A549 (cell line): Measurements from ENCODE around the gene PLIN3. TPM values are rescaled to one million over a fixed set of nuclear protein-coding genes. Genes with fewer than 3 reads are reported as not detected.
"Not testable (repeated sequence)": the region's sequence is repeated elsewhere in the genome, so short reads cannot be mapped to it uniquely, and the experiment has no call there.

Experiments
- ATAC-seq, 2 experiments: fragments of 200-7000 bp in 1 of 2; fragments of >200 bp in 1 of 2; cut with Nextera tagmentation in 1 of 2; cut with Tn5 transposase in 1 of 2; 3 replicates each; pipeline versions ENCODE4 v1.8.0 to v1.9.1; 2018 to 2020; ENCODE audit warnings: mild to moderate bottlenecking in 1 of 2, moderate library complexity in 1 of 2
- CTCF ChIA-PET: fragments of 300-600 bp; sonication (Branson Sonifier 250); formaldehyde crosslinking; extraction: SDS; loops from one replicate; lab custom pipeline; 2021; ENCODE audit warnings: antibody characterized with exemption, inconsistent platforms; lab: Yijun Ruan, JAX
- POLR2A ChIA-PET: fragments of 350-600 bp; formaldehyde crosslinking; extraction: SDS; loops from one replicate; lab custom pipeline; 2021; ENCODE audit warnings: antibody characterized with exemption, inconsistent platforms; lab: Yijun Ruan, JAX
- DNase-seq, 2 experiments: peaks; one replicate each; pipeline versions ENCODE4 v3.0.0 to v3.0.0-alpha.2; 2011 to 2016; ENCODE audit warnings: low read depth in 1 of 2, low spot score in 1 of 2
- FAIRE-seq: peaks from 2 replicates; lab custom pipeline; 2011; peaks lifted over from hg19 to GRCh38; lab: Jason Lieb, UNC
- H3K27ac ChIP-seq, 2 experiments: fragments of >200 bp; sonication (Bioruptor Twin); formaldehyde crosslinking; 3 replicates each; pipeline ENCODE4 v1.5.1; 2016 to 2017
- H3K4me1 ChIP-seq: fragments of >200 bp; sonication (Bioruptor Twin); formaldehyde crosslinking; 3 replicates; pipeline ENCODE4 v1.6.1; 2016
- H3K4me2 ChIP-seq: fragments of >200 bp; sonication (Bioruptor Twin); formaldehyde crosslinking; 3 replicates; pipeline ENCODE4 v1.6.1; 2016
- H3K4me3 ChIP-seq: fragments of >200 bp; sonication (Bioruptor Twin); formaldehyde crosslinking; 3 replicates; pipeline ENCODE4 v1.5.1; 2016
- H3K9me3 ChIP-seq: fragments of >200 bp; sonication (Bioruptor Twin); formaldehyde crosslinking; 3 replicates; pipeline ENCODE4 v1.6.1; 2016
- CBX2 ChIP-seq: fragments of 200-600 bp; sonication (generic); IDR thresholded peaks from 2 replicates; pipeline ENCODE4 v1.6.1; 2016; ENCODE audit warnings: low read depth, mild to moderate bottlenecking, borderline replicate concordance
- EHF ChIP-seq: fragments of 250-450 bp; sonication (Bioruptor Pico); IDR thresholded peaks from 2 replicates; pipeline ENCODE4 v1.5.0; 2020; ENCODE audit warnings: mild to moderate bottlenecking
- EHMT2 ChIP-seq: fragments of 200-600 bp; sonication (generic); IDR thresholded peaks from 2 replicates; pipeline ENCODE4 v1.6.1; 2016; ENCODE audit warnings: antibody characterized with exemption, low read depth, mild to moderate bottlenecking, moderate library complexity
- EP300 ChIP-seq, 2 experiments: fragments of >200 bp; sonication (Bioruptor Twin); formaldehyde crosslinking; IDR thresholded peaks; 2 replicates in 1 of 2; 3 replicates in 1 of 2; pipeline ENCODE4 v1.6.1; 2016 to 2017
- ESRRA ChIP-seq: fragments of 150-350 bp; IDR thresholded peaks from 2 replicates; pipeline ENCODE4 v1.6.1; 2014; ENCODE audit warnings: mild to moderate bottlenecking, low read length, borderline replicate concordance
- FOSB ChIP-seq: fragments of 250-450 bp; sonication (Bioruptor Pico); IDR thresholded peaks from 2 replicates; pipeline ENCODE4 v1.5.0; 2020; ENCODE audit warnings: mild to moderate bottlenecking, moderate library complexity
- GATA3 ChIP-seq: IDR thresholded peaks from 2 replicates; pipeline ENCODE4 v1.6.1; 2012; ENCODE audit warnings: borderline replicate concordance
- HOXB13 ChIP-seq: fragments of 250-450 bp; sonication (Bioruptor Pico); IDR thresholded peaks from 2 replicates; pipeline ENCODE4 v1.5.0; 2020; ENCODE audit warnings: low read depth, mild to moderate bottlenecking, moderate library complexity
- KDM1A ChIP-seq: fragments of 200-600 bp; sonication (generic); IDR thresholded peaks from 2 replicates; pipeline ENCODE4 v1.6.1; 2016; ENCODE audit warnings: low read depth, mild to moderate bottlenecking
- MAFK ChIP-seq: fragments of 450-650 bp; IDR thresholded peaks from 2 replicates; pipeline ENCODE4 v1.6.1; 2014; ENCODE audit not compliant: partially characterized antibody
- MYC ChIP-seq: IDR thresholded peaks from 2 replicates; pipeline ENCODE4 v1.6.1; 2012; ENCODE audit warnings: mild to moderate bottlenecking, inconsistent platforms, low read length, improper control_type of control experiment, borderline replicate concordance
- POLR2A ChIP-seq: IDR thresholded peaks from 2 replicates; pipeline ENCODE4 v1.6.1; 2012; ENCODE audit warnings: mild to moderate bottlenecking, low read length
- RAD21 ChIP-seq, 2 experiments: fragments of >200 bp in 1 of 2; sonication (Bioruptor Twin) in 1 of 2; formaldehyde crosslinking in 1 of 2; IDR thresholded peaks in 1 of 2; conservative IDR thresholded peaks in 1 of 2; 2 replicates in 1 of 2; 3 replicates in 1 of 2; pipeline ENCODE4 v1.6.1; 2012 to 2018; ENCODE audit warnings: inconsistent platforms in 1 of 2
- RARB ChIP-seq: fragments of 250-450 bp; sonication (Bioruptor Pico); IDR thresholded peaks from 2 replicates; pipeline ENCODE4 v1.8.0; 2021; ENCODE audit warnings: mild to moderate bottlenecking, moderate library complexity
- RFX5 ChIP-seq: fragments of 450-650 bp; IDR thresholded peaks from 2 replicates; pipeline ENCODE4 v1.7.1; 2014; ENCODE audit warnings: antibody characterized with exemption, mild to moderate bottlenecking, moderate library complexity
- SMC3 ChIP-seq: fragments of >200 bp; sonication (Bioruptor Twin); formaldehyde crosslinking; IDR thresholded peaks from 3 replicates; pipeline ENCODE4 v1.6.1; 2018; ENCODE audit warnings: inconsistent platforms
- SREBF2 ChIP-seq: fragments of 450-650 bp; IDR thresholded peaks from 2 replicates; pipeline ENCODE4 v1.6.1; 2014; ENCODE audit warnings: mild to moderate bottlenecking, moderate library complexity
- TP53 ChIP-seq: fragments of 250-450 bp; sonication (Bioruptor Pico); IDR thresholded peaks from 2 replicates; pipeline ENCODE4 v1.5.0; 2021; ENCODE audit warnings: mild to moderate bottlenecking, moderate library complexity
- WGBS: methylation state at CpG from one replicate; pipeline ENCODE4 v1.1.6; 2017; ENCODE audit errors: missing lambda C conversion rate; 5-methylcytosine and 5-hydroxymethylcytosine counted together
- polyA plus RNA-seq, 4 experiments: library from polyadenylated mRNA; depleted of rRNA in 3 of 4; stranded (reverse); fragments of >200 nt; fragmentation: RNase III in 1 of 4; extraction: RNeasy Plus Mini Kit Qiagen cat#74134 plus additional on column Dnase treatment in 1 of 4; gene quantifications; 2 replicates in 3 of 4; 3 replicates in 1 of 4; pipeline ENCODE4 v1.2.3, GENCODE V29; 2011 to 2017
- TF ChIP-seq, protein P1 (sequence below): fragments of 200-600 bp; sonication (generic); IDR thresholded peaks from 2 replicates; pipeline ENCODE4 v1.6.1; 2016; ENCODE audit warnings: antibody characterized with exemption, mild to moderate bottlenecking, moderate library complexity
- TF ChIP-seq, protein P2 (sequence below): IDR thresholded peaks from 2 replicates; pipeline ENCODE4 v1.6.1; 2012

PLIN3 gene
- polyA plus RNA-seq, 2 of the 4 experiments (the other 2 are of a cell fraction): 30.1 to 84.3 TPM

DNA sequence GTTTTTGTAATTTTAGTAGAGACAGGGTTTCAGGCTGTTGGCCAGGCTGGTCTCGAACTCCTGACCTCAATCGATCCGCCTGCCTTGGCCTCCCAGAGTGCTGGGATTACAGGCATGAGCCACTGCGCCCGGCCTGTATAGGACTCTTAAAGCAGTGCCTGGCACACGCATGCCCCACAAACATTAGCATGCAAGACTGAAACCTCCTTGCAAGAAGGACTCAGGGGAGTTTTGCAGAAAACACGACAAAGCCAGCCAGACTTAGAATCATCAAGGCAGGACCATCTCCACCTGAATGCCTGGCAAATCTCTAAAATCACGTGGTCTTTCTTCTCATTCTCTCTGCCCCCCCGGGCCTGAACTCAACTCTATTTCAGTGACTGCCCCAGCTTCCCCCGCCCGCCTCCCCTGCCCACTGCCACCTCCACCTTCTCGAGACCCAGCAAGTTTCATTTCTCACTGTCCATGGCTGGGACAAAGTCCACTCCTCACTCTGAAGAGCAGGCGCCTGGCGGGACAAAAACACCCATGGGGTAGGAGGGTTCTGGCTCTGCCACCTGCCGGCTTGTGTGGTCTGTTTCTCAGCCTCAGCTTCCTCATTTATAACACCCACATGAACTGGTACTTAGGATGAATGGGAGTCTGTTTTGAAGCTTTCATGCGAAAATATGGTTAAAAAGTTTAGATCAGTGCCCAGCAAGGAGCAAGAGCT lies 38.3 kb downstream of the PLIN3 start:
- H3K4me3 ChIP-seq: no peak overlapping the region
- CTCF ChIA-PET: interaction anchor here (0.6 to 2.8 kb wide), 5 partner anchors 12 to 677 kb away, joined by 3 to 15 read pairs (median 3); no protein-coding TSS in a partner anchor
- peak overlapping the region; percentile 88 for H3K4me2 ChIP-seq
- TF ChIP-seq MYC (no peak), EP300 (IDR thresholded peaks at IDR 0.05) (no peak), TP53 (CRISPR knock-in tag) (no peak), RARB (CRISPR knock-in tag) (no peak), RFX5 (no peak), ESRRA (no peak), RAD21 (conservative IDR thresholded peaks at IDR 0.05 in 1 of 2, IDR thresholded peaks at IDR 0.05 in 1 of 2) (no peak)
- TF ChIP-seq, protein P1, sequence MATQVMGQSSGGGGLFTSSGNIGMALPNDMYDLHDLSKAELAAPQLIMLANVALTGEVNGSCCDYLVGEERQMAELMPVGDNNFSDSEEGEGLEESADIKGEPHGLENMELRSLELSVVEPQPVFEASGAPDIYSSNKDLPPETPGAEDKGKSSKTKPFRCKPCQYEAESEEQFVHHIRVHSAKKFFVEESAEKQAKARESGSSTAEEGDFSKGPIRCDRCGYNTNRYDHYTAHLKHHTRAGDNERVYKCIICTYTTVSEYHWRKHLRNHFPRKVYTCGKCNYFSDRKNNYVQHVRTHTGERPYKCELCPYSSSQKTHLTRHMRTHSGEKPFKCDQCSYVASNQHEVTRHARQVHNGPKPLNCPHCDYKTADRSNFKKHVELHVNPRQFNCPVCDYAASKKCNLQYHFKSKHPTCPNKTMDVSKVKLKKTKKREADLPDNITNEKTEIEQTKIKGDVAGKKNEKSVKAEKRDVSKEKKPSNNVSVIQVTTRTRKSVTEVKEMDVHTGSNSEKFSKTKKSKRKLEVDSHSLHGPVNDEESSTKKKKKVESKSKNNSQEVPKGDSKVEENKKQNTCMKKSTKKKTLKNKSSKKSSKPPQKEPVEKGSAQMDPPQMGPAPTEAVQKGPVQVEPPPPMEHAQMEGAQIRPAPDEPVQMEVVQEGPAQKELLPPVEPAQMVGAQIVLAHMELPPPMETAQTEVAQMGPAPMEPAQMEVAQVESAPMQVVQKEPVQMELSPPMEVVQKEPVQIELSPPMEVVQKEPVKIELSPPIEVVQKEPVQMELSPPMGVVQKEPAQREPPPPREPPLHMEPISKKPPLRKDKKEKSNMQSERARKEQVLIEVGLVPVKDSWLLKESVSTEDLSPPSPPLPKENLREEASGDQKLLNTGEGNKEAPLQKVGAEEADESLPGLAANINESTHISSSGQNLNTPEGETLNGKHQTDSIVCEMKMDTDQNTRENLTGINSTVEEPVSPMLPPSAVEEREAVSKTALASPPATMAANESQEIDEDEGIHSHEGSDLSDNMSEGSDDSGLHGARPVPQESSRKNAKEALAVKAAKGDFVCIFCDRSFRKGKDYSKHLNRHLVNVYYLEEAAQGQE: no peak
- H3K4me1 ChIP-seq: peaks cover 19% of the 10 kb centered on the region
- FAIRE-seq (no peak), ATAC-seq (0 out of 6 replicates have a peak, but pooled peaks of 1 of the 2 experiments have one; percentile 22), DNase-seq (no peak)
- no peaks in the 10 kb centered on the region for H3K9me3 ChIP-seq
- WGBS: 66% methylated on average over 13 of the region's 16 CpGs
- POLR2A ChIA-PET: no interaction called here
- H3K27ac ChIP-seq: peak overlapping the region; percentile 26 to 50; a peak in 3 of 6 replicates

DNA sequence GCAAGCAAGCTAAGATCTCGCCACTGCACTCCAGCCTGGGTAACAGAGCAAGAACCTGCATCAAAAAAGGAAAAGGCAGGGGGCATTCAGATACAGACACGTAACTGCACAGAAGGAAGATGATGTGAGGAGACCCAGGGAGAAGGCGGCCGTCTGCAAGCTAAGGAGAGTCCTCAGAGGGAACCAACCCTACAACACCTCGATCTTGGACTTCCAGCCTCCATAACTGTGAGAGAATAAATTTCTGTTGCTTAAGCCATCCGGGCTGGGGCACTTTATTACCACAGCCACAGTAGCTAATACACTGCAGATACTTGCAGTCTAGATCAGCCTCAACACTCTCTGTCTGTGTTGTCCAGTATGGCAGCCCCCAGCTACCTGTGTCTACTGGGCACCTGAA lies 43.9 kb downstream of the PLIN3 start:
- Histone ChIP-seq H3K27ac (no peak overlapping the region), H3K4me1 (no peaks in the 10 kb centered on the region), H3K9me3 (no peaks in the 10 kb centered on the region), H3K4me3 (no peak overlapping the region), H3K4me2 (no peak overlapping the region)
- FAIRE-seq (no peak), DNase-seq (no peak), ATAC-seq (no peak)
- 73% methylated on average over 6 of the region's 6 CpGs for WGBS
- TF ChIP-seq EHF (no peak), SREBF2 (no peak), MAFK (no peak), EHMT2 (no peak), ESRRA (no peak), POLR2A (no peak), HOXB13 (CRISPR knock-in tag) (no peak)
- CTCF ChIA-PET: interaction anchor here (0.7 to 6.3 kb wide), 7 partner anchors 11 to 88 kb away, joined by 3 to 26 read pairs (median 4); partner anchors contain the start of gene PLIN3
- POLR2A ChIA-PET: no interaction called here

DNA sequence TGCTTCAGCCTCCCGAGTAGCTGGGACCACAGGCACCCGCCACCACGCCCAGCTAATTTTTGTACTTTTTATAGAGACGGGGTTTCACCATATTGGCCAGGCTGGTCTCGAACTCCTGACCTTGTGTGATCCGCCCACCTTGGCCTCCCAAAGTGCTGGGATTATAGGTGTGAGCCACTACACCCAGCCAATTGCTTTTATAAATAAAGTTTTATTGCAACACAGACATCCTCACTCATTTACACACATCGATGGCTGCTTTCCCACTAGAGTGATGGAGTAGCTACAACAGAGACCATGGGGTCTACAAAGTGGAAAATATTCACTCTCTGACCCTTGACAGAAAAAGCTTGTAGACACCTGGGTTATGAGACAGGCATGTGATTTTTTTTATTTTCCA lies 45.1 kb downstream of the PLIN3 start:
- FAIRE-seq, H3K27ac ChIP-seq, H3K9me3 ChIP-seq, ATAC-seq, H3K4me2 ChIP-seq, DNase-seq, POLR2A ChIA-PET, H3K4me1 ChIP-seq, H3K4me3 ChIP-seq: not testable (repeated sequence)
- CTCF ChIA-PET: interaction anchor here (1.5 to 6.3 kb wide), 4 partner anchors 10 to 90 kb away, joined by 4 to 26 read pairs (median 6); no protein-coding TSS in a partner anchor
- 92% methylated on average over 7 of the region's 7 CpGs for WGBS

DNA sequence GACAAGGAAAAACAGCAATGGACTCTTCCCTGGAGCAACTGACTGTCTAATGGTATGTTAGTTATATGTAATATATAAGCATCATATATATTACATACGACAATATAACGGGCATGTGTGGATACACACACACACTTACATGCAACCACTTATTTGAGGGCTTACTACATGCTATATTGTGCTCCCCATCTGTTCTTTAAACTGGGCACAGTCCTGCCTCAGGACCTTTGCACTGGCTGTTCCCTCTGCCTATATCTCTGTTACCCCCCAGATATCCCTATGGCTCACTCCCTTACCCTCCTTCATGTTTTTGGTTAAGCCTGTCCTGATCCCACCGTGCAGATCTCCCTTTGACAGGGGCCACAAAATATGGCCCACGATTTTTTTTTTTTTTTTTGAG lies 46.2 kb downstream of the PLIN3 start:
- no peak for ATAC-seq
- Histone ChIP-seq H3K27ac (no peak overlapping the region), H3K9me3 (no peaks in the 10 kb centered on the region), H3K4me2 (no peak overlapping the region), H3K4me1 (no peaks in the 10 kb centered on the region), H3K4me3 (no peak overlapping the region)
- ChIA-PET CTCF (interaction anchor here (2.4 to 6.3 kb wide), 2 partner anchors 10 to 12 kb away, joined by 7 to 26 read pairs; partner anchors contain the start of gene TICAM1), POLR2A (no interaction called here)
- FAIRE-seq: no peak
- DNase-seq: no peak
- TF ChIP-seq, protein P2, sequence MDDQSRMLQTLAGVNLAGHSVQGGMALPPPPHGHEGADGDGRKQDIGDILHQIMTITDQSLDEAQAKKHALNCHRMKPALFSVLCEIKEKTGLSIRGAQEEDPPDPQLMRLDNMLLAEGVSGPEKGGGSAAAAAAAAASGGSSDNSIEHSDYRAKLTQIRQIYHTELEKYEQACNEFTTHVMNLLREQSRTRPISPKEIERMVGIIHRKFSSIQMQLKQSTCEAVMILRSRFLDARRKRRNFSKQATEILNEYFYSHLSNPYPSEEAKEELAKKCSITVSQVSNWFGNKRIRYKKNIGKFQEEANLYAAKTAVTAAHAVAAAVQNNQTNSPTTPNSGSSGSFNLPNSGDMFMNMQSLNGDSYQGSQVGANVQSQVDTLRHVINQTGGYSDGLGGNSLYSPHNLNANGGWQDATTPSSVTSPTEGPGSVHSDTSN: no peak
- no peak for TF ChIP-seq RARB (CRISPR knock-in tag)
- no peak for TF ChIP-seq EHMT2
- TF ChIP-seq SREBF2: no peak
- no peak for TF ChIP-seq CBX2
- no peak for TF ChIP-seq SMC3
- no peak for TF ChIP-seq GATA3
- TF ChIP-seq FOSB (CRISPR knock-in tag): no peak
- TF ChIP-seq HOXB13 (CRISPR knock-in tag): no peak
- TF ChIP-seq KDM1A: no peak
- WGBS: 66% methylated on average over 4 of the region's 4 CpGs
